ENCODE results near the gene RPL32.
"Not testable (repeated sequence)": the region's sequence is repeated elsewhere in the genome, so short reads cannot be mapped to it uniquely, and the experiment has no call there.

DNA sequence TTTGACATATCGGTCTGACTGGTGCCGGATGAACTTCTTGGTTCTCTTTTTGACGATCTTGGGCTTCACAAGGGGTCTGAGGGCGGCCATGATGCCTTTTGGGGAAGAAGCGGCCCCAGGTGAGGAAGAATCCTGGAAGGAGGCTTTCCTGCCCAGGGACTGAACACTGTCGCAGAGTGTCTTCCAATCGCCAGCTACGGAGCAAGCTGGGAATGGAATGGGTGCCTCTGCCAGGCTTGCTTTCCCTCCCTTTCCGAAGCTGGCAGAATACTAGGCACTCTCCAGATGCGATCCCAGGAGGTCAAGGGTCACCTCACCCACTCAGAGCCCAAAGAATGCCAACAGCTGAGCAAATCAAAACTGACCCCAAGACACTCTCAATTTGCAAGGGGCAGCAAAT is 1.2 kb downstream of the RPL32 start:
- TF ChIP-seq, protein P1, sequence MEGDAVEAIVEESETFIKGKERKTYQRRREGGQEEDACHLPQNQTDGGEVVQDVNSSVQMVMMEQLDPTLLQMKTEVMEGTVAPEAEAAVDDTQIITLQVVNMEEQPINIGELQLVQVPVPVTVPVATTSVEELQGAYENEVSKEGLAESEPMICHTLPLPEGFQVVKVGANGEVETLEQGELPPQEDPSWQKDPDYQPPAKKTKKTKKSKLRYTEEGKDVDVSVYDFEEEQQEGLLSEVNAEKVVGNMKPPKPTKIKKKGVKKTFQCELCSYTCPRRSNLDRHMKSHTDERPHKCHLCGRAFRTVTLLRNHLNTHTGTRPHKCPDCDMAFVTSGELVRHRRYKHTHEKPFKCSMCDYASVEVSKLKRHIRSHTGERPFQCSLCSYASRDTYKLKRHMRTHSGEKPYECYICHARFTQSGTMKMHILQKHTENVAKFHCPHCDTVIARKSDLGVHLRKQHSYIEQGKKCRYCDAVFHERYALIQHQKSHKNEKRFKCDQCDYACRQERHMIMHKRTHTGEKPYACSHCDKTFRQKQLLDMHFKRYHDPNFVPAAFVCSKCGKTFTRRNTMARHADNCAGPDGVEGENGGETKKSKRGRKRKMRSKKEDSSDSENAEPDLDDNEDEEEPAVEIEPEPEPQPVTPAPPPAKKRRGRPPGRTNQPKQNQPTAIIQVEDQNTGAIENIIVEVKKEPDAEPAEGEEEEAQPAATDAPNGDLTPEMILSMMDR (IDR thresholded peaks at IDR 0.05; ENCODE audit: poor library complexity): not testable (repeated sequence)
- not testable (repeated sequence) for TF ChIP-seq EZH2phosphoT487 (IDR thresholded peaks at IDR 0.05; ENCODE audit: low read depth, severe bottlenecking, unreplicated experiment)

Measured in hepatocyte (in vitro differentiated cells).